Kasumi-1 (cell line): ENCODE results near the gene NLE1.
A peak's percentile ranks its signal among the peaks of the same experiment; 100 is the strongest.
"Not testable (repeated sequence)": the region's sequence is repeated elsewhere in the genome, so short reads cannot be mapped to it uniquely, and the experiment has no call there.

ENCODE experiments used
- DNase-seq, 2 experiments: peaks; one replicate each; lab custom pipeline; 2025; lab: John Stamatoyannopoulos, UW

The NLE1 gene

DNA sequence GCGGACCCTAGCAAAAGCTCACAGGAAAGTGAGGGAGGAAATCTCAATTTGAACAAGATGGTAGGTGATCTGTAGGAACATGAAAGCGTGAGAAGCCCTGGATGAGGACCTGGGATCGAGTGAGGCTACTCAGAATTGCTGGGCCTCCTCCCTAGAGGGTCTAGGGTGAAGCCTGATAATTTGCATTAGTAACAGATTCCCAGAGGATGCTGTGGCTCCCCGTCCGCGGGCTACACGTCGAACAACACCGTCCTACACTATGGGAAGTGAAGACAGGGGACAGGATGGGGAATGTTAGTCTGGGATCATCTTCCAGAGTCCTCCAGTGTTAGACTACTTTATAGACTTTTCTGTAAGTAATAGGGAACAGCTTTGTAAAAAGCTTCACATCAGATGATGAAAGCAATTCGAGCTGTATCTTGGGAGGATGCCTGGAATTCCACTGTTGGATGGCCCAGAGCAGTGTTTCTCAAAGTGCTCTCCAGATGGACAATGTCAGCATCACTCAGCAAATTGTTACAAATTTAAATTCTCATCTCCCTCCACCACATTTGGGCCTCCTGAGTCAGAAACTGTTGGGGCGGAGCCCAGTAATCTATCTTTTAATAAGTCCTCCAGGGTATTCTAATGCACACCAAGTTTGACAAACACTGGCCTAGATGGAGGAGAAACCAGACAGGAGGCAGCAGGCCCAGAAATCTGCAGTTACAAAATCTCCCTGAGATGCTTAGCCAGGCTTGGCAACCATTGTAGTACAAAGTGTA, 14.2 kb downstream of the NLE1 start:
- no peak for DNase-seq

- DNase-seq: no peak
Observed at GRCh38 chr17:35121315-35121714, 20.8 kb downstream of the NLE1 start, which contains the start of gene FNDC8. Gene FNDC8 (plus strand): TSS chr17:35121615. CDS start chr17:35121694, 79 bp downstream.

- peak; percentile 66 to 72 for DNase-seq
Observed at GRCh38 chr17:35119370-35120165, 22.5 kb downstream of the NLE1 start, which contains the start of gene RAD51D. Gene RAD51D (minus strand): TSS chr17:35119860. CDS start chr17:35119613, 247 bp downstream.

DNA sequence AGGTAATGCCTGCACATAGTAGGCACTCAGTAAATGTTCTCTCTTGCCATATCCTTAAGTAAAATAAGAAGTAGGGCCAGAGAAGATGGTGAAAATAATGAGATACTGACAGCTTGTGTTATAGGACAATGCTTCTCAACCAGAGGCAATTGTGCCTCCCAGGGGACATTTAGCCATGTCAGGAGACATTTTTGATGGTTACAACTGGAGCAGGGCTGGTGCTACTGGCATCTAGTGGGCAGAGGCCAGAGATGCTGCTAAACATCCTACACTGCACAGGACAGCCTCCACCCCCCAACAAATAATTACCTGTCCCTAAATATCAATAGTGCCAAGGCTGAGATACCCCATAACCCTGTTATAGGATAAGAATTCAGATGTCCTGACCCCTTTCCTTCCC, 24.1 kb downstream of the NLE1 start:
- DNase-seq: peak; percentile 36 to 43

GRCh38 chr17:35116845-35117244, 25.3 kb downstream of the NLE1 start:
- DNase-seq: no peak

GRCh38 chr17:35110791-35111190, 31.3 kb downstream of the NLE1 start:
- DNase-seq: not testable (repeated sequence)

GRCh38 chr17:35104844-35105450, 37.2 kb downstream of the NLE1 start:
- no peak for DNase-seq

DNA sequence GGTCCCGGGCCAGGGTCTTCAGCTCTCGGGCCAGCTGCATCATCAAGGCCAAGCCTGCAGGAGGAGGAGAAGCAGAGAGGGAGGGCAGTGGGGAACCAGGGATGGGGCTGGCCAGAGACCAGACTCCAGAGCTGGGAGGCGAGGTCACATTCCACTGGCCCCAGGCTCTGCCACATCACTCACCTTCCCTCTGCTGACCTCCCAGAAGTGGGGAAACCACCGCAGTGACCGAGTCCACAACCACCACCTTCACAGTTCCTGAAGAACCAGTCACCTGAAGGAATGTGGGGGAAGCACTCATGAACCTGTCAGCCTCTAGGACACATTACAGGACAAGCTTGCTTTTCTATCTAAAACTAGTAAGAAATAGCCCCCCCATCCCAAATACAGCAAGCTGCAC, 38.8 kb downstream of the NLE1 start:
- no peak for DNase-seq

DNA sequence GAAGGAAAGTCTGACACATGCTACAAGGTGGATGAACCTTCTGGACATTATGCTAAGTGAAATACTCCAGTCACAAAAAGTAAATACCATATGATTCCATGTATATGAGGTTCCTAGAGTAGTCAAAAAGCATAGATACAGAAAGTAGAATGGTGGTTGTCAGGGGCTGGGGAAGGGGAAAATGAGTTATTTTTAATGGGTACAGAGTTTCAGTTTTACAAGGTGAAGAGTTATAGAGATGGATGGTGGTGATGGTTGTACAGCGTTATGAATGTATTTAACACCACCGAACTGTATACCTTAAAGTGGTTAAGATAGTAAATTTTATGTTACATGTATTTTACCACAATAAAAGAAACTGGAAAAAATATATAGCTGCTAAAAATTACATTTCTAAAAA, 40.4 kb downstream of the NLE1 start:
- DNase-seq: no peak

DNA sequence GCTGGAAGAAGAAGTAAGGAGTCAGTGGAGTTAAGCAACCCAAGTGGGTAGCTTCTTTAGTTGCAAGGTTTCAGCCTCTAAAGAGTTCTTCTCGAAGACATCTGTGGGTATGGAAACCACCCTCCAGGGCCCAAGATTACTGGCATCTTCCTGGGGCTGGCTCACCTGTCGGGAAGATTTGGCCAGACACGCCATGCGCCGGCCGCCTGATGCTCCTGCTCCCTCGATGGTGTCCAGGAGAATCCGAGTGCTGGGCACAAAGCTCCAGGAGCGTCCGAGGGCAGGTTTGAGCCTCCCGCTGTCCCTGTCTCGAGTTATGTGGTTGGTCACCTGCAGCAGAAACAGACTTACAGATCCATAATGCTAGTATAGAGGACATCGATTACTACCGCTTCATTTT, 41.1 kb downstream of the NLE1 start:
- DNase-seq: no peak

DNA sequence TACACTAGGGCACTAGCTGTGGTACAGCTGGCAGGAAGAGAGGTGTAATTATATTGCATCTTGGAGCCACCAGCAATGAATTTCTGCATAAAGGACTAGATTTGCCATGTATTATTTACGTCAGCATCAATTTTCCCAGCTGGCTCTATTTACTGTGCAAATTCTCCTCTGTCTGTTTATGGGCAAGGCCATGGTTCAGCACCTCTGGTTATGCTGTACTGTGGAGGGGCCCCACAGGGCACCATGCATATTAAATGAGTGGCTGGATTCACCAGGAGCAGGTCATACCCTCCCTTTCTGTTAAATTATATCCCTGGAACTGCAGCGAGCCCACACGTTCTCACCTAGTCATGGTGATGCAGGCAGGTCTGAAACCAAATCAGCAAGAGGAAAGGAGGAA, 42.2 kb downstream of the NLE1 start:
- DNase-seq: no peak

DNA sequence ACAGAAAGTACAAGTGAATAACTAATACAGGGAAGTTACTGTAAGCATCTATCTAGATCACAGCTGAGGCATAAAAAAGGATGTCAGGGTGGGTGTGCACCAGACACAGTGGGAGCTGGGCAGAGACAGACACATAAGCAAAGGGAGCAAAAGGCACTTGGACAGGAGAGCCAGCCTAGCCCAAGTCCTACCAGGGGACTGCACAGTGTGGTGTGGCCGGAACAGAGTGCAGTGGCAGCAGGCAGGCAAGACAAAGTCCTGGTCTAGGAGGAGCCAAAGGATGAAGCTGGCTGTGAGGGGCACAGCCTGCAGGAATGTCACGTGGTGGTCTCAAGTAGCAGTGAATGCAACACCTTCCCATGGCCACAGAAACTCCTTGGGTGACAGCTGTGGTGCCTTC, 44.3 kb downstream of the NLE1 start:
- DNase-seq: no peak

DNA sequence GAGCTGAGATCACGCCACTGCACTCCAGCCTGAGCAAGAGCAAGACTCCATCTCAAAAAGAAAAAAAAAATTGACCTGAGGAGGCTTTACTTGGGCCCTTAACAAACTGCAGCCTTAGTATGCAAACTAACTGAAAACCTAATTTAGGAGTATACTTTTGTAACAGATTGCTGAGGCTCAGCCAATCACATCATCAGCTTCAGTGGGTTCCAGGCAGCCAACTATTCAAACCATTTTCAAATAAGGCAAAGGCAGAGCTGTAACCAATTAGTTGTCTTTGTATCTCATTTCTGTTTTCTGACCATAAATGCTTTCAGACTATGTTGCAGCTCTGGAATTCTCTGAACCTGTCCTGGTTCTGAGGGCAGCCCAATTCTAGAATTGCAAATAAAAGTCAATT, 46.4 kb downstream of the NLE1 start:
- no peak for DNase-seq

- DNase-seq: no peak
Observed at GRCh38 chr17:35094902-35095301, 47.2 kb downstream of the NLE1 start.

DNA sequence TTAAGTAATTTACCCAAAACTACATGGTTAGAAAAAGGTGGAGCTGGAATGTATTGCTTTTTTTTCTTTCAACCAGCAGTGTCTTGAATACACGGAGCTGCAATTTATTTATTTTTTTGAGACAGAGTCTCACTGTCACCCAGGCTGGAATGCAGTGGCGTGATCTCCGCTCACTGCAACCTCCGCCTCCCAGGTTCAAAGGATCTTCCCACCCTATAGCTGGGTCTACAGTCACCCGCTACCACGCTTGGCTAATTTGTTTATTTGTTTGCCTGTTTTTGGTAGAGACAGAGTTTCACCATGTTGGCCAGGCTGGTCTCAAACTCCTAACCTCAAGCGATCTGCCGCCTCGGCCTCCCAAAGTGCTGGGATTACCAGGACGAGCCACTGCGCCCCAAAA, 51.4 kb downstream of the NLE1 start:
- not testable (repeated sequence) for DNase-seq

GRCh38 chr17:35089586-35090296, 52.4 kb downstream of the NLE1 start:
- peak; percentile 73 to 86 for DNase-seq

DNA sequence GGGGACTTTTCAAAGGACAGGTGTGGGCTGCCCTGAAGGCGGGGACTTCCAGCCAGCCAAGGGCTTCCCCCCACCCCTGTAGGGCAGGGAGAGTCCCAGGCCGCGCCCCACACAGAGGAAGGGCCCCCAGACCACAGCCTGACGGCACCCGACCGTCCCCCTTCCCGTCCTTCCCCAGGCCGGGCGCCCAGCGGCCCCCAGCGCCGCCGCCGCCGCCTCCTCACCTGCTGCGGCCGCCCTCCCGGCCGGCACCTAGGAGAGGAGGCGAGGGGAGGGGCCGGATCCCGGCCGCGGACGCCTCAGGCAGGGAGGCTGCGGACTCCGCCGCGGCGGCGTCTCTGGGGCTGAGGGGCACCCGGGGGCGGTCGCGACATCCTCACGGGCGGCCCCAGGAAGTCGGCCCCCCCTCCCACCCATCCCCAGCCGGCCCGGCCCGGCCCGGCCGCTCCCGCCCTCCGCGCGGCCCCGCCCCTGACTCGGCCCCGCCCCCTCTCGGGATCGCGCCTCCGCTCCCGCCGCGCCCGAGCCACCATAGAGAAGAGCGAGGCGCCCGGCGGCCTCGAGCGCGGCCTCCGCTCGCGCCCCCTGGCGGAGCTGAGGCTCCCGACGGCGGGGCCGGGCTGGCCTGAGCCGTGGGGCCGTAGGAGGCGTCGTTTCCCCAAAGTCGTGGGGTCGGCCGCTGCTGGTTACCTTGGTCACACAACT, 53.1 kb downstream of the NLE1 start:
- peak; percentile 78 to 80 for DNase-seq

DNA sequence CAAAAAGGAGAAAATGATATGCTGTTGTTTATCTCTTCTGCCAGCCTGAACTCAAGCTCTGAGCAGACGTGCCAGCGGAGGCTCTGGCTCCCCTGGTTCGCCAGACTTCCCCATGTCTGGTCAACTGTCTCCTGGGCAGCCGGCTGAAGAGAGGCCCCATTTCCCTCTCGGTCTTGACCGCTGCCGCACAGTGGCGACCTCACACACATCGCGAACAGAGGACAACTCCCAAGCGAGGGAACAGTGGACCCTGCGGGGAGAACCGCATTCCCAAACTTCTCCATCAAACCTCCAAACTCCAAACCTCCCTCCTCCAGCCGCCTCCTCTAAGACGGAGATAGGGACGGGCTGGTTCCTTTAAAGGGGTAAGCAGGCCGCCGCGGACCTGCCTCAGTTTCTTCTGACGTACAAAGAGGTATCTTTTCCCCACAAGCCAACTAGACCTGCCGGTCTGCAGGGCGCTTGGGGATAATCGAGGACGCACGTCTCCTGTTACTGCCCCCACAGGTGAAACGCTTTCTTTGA, 53.7 kb downstream of the NLE1 start:
- DNase-seq: peak in 1 of 2 experiments; percentile 53

GRCh38 chr17:35087731-35088355, 54.3 kb downstream of the NLE1 start:
- peak; percentile 41 to 53 for DNase-seq

GRCh38 chr17:35086931-35087573, 55.1 kb downstream of the NLE1 start:
- DNase-seq: no peak
